ENCODE measurements around the gene EFHD1.
"Not testable (repeated sequence)": the region's sequence is repeated elsewhere in the genome, so short reads cannot be mapped to it uniquely, and the experiment has no call there.

The EFHD1 gene

GRCh38 chr2:232621186-232621585 is 12.2 kb upstream of the EFHD1 start:
- no peak for DNase-seq

DNA sequence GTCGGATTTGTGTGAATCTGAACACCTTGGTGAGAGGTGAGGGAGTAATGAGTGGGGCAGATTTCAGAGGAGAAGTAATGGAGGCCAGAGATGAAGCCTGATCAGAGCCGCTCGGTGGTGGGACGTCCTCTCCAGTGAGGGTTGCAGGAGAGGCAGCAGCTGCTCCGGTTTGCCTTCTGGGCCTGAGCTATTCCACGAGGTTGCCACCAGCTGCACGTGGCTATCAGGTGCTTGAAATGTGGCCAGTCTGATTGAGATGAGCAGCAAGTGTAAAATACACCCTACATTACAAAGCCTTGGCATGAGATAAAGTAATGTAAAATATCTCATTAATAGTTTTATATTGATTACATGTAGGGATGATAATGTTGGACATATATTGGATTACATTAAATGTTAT is 10.8 kb upstream of the EFHD1 start:
- DNase-seq = no peak

GRCh38 chr2:232623768-232624765 is 9.3 kb upstream of the EFHD1 start:
- DNase-seq = no peak

- DNase-seq = no peak
Observed at GRCh38 chr2:232626584-232626983, 6.8 kb upstream of the EFHD1 start.

DNA sequence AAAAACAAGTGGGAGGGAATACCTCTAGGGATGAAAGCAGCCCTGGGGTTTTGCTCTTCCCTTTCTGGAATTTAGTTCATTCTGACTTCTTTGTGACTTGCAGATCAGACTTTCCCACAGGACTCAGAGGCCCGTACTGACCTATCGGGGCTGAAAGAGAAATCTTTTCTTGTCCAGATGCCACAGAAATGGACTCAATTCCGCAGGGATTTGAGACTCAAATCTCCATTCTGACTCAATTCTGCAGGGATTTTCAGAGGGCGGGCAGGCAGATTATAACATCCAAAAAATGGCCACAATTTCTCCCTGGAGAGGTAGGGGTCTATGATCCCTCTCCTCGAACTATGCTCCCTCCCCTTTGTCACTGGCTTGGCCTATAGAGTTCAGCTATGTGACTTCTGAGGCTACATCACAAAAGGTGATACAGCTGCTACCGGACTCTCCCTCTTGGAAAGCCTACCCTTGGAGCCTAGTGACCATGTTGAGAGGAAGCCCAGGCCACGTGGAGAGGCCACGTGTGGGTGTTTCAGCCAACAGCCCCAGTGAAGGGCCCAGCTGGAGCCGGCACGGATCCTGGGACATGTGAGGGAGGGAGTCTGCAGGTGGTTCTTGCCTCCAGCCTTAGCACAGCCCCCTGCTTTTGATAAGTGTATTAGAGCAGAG is 4.8 kb upstream of the EFHD1 start:
- DNase-seq = no peak

DNA sequence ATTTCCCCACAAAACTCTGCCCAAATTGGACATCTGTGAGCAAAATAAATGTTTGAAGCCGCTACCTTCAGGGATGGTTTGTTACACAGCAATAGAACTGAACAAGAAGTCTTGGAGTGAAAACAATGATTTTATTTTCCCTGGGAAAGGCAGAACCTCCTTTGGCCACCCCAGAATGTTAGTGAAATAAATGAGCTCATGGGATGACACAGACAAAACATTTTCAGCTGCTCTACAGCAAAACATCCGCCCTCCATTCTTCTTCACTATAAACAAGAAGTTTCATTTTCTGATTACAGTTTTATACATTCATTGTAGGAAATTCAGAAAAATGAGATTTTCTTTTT is 4.3 kb upstream of the EFHD1 start:
- no peak for DNase-seq

GRCh38 chr2:232632229-232632903 is 1.0 kb upstream of the EFHD1 start:
- no peak for DNase-seq

DNA sequence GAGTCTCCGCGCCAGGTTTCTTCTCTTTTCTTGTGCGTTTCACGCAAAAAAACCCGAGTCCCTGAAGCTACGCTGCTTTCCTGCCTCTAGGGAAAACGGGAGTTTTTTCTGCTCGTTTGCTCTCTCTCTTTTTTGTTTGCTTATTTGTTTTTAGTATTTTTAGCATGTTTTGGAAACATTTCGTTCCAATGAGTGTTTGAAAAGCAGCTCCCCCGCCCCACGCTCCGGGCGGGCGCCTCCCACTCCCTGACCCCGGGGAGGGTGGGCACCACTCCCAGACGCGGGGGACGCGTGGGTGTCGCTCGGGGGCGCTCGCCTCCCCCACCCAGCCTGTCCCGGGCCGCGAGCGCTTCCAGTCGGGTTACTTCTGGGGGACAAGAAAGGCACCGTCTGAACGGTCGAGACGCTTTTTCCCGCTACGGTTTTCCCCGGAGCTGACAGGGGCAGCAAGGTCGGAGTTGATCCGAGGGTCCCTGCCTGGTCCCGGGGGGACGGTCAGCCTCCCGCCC is 446 bp upstream of the EFHD1 start:
- DNase-seq = peak in 2 of 4 experiments; percentile 15 to 21

DNA sequence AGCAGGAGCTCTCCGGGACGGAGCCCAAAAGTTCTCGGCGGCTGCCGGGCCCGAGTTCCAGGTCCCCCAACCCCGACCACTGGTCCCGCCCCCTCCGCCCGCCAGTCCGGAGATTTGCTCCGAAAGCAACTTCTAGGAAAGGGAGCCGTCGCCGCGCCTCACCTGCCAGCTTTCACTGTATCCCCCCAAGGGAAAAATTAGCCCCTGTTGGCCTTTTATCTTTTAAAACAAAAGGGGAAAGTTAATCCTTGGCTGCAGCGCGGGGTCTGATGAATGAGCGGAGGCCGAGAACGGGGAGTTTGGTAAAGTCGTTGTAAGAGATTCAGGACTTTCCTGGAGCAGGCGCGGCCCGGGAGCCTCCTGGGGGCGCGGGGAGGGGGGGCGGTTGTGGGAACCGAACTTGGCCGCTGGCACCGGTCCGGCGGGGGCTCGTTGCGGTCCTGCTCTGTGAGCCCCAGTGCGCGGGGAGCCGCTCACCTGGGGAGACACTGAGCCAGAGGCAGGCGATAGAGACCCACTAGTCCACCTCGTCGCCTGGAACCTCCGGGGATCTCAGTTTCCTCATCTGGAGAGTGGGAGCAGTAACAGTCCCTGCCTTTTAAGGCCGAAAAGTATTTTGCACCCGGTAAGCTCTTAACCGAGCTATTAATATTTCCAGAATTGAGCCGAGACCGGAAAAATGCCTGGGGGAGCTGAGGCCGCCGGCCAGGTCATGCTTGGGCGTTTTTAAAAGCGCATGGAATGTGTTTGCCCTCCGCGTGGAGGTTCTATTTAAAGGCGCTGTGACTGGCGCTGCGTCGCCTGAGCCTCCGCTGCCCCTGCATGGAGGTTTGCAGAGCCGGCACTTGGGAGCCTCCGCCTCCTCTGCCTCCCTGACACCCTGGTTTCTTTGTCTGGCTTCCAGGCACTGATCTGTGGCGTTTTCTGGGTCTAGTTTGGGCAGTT is 1.1 kb downstream of the EFHD1 start:
- DNase-seq = no peak

DNA sequence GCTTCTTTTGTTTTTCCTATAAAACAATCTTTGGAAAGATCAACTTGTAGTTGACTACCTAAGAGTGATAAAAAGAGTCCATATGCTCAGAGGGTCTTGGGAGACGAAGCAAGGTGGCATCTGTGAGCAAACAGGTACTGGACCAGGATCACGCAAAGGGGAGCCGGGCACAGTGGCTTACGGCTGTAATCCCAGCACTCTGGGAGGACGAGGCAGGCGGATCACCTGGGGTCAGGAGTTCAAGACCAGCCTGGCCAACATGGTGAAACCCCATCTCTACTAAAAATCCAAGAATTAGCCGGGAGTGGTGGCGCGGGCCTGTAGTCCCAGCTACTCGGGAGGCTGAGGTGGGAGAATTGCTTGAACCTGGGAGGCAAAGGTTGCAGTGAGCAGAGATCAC is 2.0 kb downstream of the EFHD1 start:
- DNase-seq = not testable (repeated sequence)

DNA sequence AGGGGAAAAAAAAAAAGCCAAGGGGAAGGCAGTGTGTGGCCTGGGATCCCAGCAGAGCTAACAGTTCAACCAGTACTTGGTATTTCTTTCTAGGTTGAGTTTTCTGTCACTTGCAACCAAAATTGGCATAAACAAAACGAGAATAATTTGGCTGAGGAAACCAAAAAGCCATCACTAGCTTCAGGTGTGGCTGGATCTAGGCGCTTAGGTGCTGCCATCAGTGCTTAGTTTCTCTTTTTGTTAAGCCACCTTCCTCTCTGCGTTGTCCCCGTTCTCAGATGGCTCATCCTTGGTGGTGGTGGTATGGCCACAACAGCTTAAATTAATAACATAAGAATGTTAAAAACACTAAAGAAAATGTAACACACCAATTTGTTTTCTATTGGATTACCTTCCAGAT is 2.4 kb downstream of the EFHD1 start:
- no peak for DNase-seq

- DNase-seq = no peak
Observed at GRCh38 chr2:232636788-232637420, 3.5 kb downstream of the EFHD1 start.

DNA sequence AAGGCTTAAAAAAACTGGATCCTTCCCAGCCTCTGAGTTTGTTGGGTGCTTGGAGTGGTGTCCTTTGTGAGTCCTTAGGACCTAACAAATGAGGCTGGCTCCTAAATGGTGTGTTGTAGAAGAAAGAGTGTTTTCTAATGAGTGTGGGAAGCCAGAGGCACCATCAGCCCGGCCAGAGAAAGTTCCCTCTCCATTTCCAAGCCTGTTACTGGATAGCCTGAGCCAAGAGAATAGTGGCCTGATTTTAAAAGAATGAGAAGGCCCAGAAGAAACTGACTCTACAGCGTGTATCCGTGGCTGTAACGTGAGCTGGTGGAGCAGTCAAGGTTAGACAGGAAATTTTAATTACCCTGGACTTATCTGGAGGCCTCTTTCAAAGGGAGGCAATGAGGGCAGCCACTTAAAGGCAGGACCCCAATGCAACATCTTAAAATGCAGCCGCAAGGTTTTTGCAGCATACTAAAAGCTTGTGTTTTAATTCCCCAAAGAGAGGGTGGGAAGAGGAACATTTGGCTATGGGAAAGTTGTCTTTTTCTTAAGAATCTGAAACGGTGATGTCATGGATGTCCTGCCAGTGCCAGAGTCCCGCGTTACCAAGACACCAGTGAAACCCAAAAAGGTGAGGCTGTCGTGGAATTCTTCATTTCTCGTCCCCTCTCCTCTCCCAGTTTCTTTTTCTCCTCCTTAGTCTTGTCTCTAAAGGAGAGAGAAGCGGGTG is 4.6 kb downstream of the EFHD1 start:
- no peak for DNase-seq

- DNase-seq = no peak
Observed at GRCh38 chr2:232641153-232641848, 7.9 kb downstream of the EFHD1 start.

DNA sequence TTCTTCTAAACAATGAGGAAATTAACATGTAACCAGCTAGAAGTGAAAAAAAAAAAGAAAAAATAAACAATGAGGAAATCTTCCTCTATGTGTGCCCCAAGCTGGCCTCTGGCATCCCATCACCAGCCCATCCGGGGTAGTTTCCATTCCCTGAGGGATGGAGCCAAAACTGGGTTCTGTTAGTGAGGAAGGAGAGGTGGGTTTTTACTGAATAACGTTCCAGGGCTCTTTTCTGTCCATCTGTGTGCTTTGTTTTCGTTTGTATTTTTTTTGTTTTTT is 9.7 kb downstream of the EFHD1 start:
- no peak for DNase-seq

GRCh38 chr2:232643813-232644347 is 10.5 kb downstream of the EFHD1 start:
- DNase-seq = no peak

DNA sequence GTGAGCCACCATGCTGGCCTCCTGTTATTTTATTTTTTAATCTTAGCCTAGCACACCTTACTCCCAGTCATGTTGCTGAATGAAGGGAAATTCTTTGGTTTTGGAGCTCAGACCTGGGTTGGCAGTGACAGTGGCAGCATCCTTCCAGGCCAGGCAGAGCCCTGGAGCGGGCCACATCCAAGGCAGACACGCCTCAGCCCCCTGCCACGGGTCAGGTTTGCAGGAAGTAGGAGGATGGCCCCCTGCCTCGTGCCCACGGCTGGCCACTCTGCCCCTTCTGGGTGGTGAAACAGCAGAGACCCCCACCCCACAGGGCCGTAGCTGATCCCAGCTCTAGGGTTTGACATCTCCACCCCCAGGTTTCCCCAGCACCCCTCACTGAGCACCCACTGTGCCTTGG is 11.7 kb downstream of the EFHD1 start:
- DNase-seq = no peak

GRCh38 chr2:232646726-232647125 is 13.3 kb downstream of the EFHD1 start:
- no peak for DNase-seq

DNA sequence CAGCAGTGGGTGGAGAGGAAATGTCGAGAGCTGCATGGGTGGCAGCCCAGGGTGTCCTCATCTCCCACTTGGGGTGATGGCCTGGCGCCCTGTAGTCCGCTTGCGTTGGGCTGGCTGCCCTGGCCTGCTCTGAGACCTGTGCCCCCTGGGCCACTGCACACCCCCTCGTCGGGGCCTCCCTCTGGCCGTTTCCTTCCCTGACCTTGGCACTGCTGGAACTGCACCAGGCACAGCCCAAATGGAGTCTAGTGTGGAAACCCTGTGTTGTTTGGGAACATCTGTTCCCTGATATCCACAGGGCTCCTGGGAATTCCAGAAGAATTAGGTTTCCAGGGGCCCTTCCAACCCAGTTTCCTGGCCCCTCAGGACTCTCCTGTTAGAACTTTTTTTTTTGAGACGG is 13.9 kb downstream of the EFHD1 start:
- no peak for DNase-seq

DNA sequence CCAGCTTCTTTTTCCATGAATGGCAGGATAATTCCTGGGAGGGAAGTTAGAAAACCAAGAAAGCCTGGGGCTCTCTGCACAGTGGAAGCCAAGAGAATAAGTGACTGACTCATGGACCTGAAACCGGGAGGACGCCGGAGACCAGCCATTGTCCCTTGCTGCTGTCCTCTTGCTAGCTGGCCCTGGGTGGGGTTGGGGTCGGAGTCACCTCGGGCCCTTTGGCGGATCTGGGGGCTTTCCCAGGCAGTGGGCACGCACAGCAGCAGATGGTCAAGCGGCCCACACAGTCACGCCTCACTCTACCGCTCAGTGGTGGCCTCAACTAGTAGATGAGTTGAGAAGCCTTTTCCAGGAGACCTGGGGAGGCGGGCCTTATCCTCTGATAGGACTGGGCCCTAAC is 15.6 kb downstream of the EFHD1 start:
- DNase-seq = no peak
